ENCODE data around the gene RGPD8.
"Not testable (repeated sequence)": the region's sequence is repeated elsewhere in the genome, so short reads cannot be mapped to it uniquely, and the experiment has no call there.

RGPD8 gene

DNA sequence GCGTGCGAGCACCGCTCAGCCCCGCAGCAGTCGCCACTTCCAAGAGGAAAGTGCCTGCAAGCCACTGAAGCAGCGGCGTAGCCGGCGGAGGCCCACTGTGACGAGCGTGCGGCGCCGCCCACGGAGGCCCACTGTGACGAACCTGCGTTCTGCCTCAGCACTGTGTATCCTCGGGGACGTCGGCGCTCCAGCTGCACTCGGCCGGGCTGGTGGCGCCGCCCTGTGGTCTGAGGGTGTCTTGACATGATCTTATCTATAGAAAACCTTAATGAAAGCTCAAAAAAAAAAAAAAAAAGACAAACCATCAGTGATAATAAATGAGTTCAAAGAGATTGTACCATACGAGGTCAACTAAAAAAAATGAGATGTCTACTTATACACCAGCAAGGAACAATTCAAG is at the start of gene RGPD8:
RGPD8 (minus strand) TSS at position 166 of the 400 bp plus-strand sequence. CDS start 192 bp downstream, outside the sequence.
- peak; percentile 92 for DNase-seq (ENCODE audit: low spot score)

DNA sequence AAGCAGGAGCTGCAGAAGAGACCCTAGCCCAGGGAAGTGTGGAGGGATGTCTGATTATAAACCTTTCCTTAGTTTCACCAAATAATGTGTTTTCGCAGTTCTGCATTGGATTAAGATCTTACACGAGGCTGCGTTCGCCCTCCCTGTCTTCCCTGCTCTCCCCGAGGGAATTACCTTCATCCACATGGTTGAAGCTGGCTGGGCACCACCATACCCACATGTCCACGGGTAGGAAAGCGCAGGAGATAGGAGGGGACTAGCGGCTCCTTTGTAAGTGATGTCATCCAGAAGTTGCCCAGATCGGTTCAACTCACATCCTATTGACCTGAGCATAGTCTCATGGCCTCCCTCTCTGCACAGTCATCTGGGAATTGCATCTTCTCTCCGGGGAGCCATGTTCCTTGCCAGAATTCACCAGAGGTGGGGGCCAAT is 49.6 kb upstream of the RGPD8 start:
- no peak for DNase-seq (ENCODE audit: low spot score)

- peak; percentile 27 for DNase-seq (ENCODE audit: low spot score)
These were observed 49.0 kb upstream of the RGPD8 start for GRCh38 chr2:112482309-112483041.

DNA sequence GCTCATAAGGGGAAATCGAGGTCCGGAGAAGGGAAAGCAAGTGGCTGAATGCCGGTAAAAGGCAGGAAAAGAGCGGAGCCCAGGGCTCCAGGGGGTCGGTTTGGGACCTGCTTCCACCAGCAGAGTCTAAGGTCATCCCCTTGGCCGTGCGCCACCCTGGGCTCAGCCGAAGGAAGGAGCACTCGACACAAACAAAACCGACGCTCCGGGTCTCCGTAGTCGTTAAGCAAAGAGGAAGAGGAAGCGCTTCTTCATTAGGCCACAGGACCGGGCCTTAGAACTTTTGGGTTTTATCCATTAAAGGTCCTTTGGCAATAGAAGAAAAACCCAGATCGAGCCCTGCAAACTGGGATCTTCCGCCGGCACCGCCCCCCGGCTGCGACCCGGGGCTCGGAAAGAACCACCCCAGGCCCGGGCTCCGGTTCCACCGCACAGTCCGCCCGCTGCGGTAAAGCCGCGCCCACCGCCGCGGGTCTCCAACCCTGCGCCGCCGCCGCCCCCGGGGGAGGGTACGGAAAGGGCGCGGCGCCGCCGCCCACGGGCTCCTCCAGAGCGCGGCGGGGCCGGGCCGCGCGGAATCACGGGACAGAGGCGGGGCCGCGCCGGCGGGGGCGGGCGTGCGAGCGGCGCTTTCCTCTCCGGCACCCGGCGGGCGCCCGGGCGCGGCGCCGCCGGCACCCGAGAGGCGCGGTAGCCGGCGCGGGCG is 48.2 kb upstream of the RGPD8 start, which contains the start of gene TTL:
TTL (plus strand) TSS at position 629 of the 706 bp plus-strand sequence. CDS start 189 bp downstream, outside the sequence.
- peak; percentile 75 for DNase-seq (ENCODE audit: low spot score)

DNA sequence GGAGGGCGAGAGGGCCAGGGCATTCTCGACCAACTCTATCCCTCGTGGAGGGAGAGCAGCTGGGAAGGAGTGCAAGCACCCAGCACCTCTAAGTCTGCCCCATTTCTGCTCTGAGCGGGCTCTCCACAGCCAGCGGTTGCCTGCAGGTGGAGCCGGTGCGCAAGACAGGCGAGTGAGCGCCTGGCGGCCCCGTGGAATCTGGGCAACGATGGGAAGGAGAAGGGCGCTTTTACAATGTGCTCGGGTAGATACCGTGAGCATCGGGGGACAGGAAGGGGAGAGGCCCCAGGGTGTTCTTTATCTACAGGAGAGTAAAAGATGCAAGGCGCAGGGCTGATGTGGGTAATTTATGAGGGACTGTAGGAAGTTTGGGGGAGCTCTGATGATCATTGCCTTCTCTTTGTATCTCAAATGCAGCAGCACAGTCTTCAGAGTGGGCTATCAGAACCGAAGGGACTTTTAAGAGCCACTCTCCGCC is 47.6 kb upstream of the RGPD8 start:
- peak; percentile 81 for DNase-seq (ENCODE audit: low spot score)

DNA sequence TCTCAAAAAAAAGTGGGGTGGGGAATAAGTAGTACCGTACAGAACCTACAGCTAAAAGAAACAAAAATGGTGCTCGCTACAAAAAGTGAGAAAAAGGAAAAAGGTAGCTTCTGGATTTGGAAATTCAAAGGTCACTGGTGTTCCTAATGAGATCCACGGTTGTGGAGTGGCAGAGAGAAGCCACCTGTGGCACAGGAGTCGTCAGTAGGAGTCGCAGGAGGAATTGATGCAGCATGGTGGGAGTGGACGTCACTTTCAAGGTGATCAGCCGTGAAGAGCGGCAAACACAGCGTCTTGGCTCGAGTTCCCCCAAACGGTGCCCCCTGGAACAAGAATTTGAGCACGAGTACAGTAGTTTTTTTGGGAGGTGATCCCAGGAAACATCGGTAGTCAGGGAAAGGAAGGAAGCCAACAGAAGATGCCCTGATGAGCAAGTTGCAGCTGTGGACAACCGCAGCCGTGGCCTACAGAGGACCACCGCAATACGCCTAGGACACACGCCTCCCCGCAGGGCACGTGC is 47.1 kb upstream of the RGPD8 start:
- DNase-seq (ENCODE audit: low spot score), result peak; percentile 31

DNA sequence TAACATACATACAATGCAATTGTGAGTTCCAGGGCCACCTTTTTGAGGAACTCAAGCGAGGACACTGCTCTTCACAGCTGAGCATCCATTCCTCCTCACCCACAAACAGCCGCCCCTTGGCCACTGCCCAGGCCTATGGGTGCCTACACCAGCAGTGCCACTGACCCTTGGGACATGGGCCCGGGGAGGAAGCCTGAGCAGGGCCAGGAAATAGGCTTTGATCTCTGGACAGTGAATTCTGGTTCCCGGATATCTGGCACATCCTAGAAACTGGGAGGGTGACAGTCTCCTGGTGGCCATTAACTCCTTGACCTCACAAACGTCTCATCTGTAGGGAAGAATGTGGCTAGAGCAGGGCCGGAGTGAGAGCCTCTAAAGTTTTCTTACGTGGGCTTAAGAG is 43.0 kb upstream of the RGPD8 start:
- DNase-seq (ENCODE audit: low spot score), result no peak

DNA sequence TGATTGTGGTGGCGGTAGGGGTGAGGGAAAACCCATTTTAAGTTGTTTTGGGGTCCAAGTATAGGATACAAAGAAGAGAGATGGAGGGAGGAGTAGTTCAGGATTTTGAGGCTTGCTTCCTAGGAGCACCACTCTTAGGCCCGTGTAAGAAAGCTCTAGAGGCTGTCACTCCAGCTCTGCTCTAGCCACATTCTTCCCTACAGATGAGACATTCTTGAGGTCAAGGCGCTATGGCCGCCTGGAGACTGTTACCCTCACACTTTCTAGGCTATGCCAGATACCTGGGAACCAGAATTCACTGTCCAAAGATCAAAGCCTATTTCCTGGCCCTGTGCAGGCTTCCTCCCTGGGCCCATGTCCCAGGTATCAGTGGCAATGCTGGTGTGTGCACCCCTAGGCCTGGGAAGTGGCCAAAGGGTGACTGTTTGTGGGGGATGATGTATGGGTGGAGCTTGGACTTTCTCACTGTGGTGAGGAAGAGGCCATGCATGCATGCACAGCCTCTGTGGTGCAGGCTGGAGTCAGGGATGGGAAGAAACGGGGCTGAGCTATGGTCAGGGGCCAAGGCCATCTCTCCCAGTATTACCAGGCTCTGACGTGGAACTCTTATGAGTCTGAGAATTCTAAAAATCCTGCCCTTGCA is 41.5 kb upstream of the RGPD8 start:
- DNase-seq (ENCODE audit: low spot score), result no peak

GRCh38 chr2:112472547-112473263 is 39.3 kb upstream of the RGPD8 start:
- no peak for DNase-seq (ENCODE audit: low spot score)

- no peak for DNase-seq (ENCODE audit: low spot score)
These were observed 31.9 kb upstream of the RGPD8 start for GRCh38 chr2:112465382-112465781.

DNA sequence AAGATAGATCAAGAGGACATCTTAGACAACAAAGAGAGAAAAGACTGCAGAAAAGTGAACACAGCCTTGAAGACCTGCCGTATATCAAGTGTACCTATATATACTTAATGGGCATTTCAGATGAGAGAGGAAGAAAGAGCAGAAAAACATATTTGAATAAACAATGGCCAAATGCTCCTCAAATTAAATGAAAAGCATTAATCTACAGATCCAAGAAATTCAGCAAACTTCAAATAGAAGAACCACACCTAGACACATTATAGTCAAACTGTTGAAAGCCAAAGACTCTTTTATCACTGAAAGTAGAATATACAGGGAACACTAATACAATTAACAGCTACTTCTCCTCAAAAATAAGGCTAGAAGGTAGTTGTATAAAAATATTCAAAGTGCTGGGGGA is 29.8 kb upstream of the RGPD8 start:
- no peak for DNase-seq (ENCODE audit: low spot score)

GRCh38 chr2:112462178-112462577 is 28.7 kb upstream of the RGPD8 start:
- DNase-seq (ENCODE audit: low spot score), result no peak

- no peak for DNase-seq (ENCODE audit: low spot score)
These were observed 25.9 kb upstream of the RGPD8 start for GRCh38 chr2:112459372-112459771.

DNA sequence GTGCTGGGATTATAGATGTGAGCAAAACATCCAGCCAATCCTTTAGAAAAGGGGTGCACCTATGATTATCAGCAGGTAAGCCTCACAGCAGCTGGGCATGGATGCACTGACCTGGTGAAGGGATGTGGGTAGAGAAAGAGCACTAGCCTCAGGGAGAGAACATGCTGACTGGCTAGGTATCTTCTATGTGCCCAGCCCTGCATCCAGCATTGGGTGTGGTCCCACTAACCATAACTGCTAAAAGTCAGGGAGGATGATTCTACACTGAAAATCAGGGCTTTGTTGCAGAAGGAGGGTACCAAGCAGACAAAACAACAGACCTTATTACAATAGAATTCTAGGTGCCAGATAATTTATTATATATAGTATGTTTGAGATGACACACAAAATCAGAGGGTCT is 21.1 kb upstream of the RGPD8 start:
- DNase-seq (ENCODE audit: low spot score), result no peak

- no peak for DNase-seq (ENCODE audit: low spot score)
These were observed 17.9 kb upstream of the RGPD8 start for GRCh38 chr2:112451317-112451716.

DNA sequence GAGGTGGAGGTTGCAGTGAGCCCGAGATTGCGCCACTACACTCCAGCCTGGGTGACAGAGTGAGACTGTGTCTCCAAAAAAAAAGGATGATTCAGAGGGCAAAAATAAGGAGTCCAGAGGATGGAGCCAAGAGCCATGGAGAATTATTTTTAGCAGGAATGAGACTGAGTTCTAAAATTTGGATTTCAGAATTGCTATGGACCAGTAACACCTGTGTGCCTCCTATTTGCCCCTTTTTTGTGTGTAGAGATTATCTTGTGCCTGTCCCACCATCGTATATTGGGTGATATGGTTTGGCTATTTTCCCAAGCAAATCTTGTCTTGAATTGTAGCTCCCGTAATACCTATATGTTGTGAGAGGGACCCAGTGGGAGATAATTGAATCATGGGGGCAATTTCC is 16.4 kb upstream of the RGPD8 start:
- DNase-seq (ENCODE audit: low spot score), result no peak

DNA sequence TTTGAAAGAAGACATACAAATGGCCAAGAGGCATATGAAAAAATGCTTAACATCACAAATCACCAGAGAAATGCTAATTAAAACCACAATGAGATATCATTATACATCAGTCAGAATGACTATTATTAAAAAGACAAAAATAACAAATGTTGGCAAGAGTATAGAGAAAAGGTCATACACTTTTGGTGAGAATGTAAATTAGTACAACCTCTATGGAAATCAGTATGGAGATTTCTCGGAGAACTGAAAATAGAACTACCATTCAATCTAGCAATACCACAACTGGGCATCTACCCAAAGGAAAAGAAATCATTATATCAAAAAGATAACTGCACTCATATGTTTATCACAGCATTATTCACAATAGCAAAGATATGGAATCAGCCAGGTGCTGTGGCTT is 10.8 kb upstream of the RGPD8 start:
- DNase-seq (ENCODE audit: low spot score), result not testable (repeated sequence)

GRCh38 chr2:112438603-112439261 is 5.3 kb upstream of the RGPD8 start:
- DNase-seq (ENCODE audit: low spot score), result not testable (repeated sequence)

- not testable (repeated sequence) for DNase-seq (ENCODE audit: low spot score)
These were observed 4.0 kb upstream of the RGPD8 start for GRCh38 chr2:112437405-112437831.

DNA sequence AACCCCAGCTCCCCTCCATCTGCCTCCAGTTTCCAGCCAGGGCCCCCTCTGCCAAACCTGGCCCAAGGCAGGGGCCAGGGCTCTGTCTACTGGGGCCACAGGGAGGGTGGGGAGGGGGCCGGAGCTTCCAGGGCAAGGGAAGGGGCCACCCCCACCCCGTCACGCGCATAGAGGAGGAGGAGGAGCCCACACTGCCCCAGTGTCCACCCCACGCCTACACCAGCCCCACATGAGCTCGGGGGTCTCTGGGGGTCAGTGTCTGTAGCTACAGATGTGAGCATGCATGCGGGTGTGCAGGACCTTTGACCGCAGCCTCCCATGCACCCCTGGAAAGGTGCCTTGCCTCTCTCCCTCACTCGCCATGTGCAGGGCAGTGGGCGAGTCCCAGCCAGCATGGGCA is 3.5 kb upstream of the RGPD8 start:
- DNase-seq (ENCODE audit: low spot score), result not testable (repeated sequence)

All from CD4-positive, alpha-beta T cell treated with Interleukin-2 at 100 ng/mL for 4 hours (primary cell).